K562 (cell line): Measurements from ENCODE around the gene PLCL1. TPM values are rescaled to one million over a fixed set of nuclear protein-coding genes. Genes with fewer than 3 reads are reported as not detected.

Experiments used
- ATAC-seq: fragments of 200-7000 bp; cut with Tn5 transposase; 3 replicates; pipeline ENCODE4 v1.9.1; 2020; ENCODE audit warnings: moderate library complexity
- BruUV-seq: library from RNA; stranded (reverse); fragments of 400-500 nt; replicated peaks from 2 replicates; lab custom pipeline; 2021; lab: Mats Ljungman, UMichigan
- CTCF ChIA-PET: fragments of 300-600 bp; formaldehyde crosslinking; extraction: SDS; loops from one replicate; lab custom pipeline; 2021; ENCODE audit warnings: low intra/inter-chr PET ratio; lab: Yijun Ruan, JAX
- POLR2A ChIA-PET: fragments of 300-600, 350-650 bp; sonication (Branson Sonifier 250); formaldehyde crosslinking; extraction: SDS; loops from one replicate; lab custom pipeline; 2021; ENCODE audit warnings: antibody characterized with exemption, inconsistent platforms; lab: Yijun Ruan, JAX
- DNase-seq, 4 experiments: peaks; one replicate each; pipeline versions ENCODE4 v3.0.0 to v3.0.0-alpha.2; 2011 to 2018; ENCODE audit warnings: low spot score in 3 of 4, mixed read lengths in 3 of 4; ENCODE audit errors: extremely low read depth in 1 of 4
- FAIRE-seq: peaks from 2 replicates; lab custom pipeline; 2011; peaks lifted over from hg19 to GRCh38; lab: Jason Lieb, UNC
- H2AFZ ChIP-seq: 2 replicates; pipeline ENCODE4 v1.6.0; 2011; ENCODE audit warnings: low read depth, low read length, control low read depth, inconsistent platforms
- H3K27ac ChIP-seq: fragments of 200-600 bp; 3 replicates; pipeline ENCODE4 v1.8.0; 2011; ENCODE audit warnings: low read depth, mild to moderate bottlenecking, control low read depth, inconsistent platforms, low read length, moderate library complexity, mixed read lengths; ENCODE audit errors: extremely low read depth
- H3K27me3 ChIP-seq, 2 experiments: fragments of 300-600 bp in 1 of 2; 2 replicates in 1 of 2; 3 replicates in 1 of 2; pipeline versions ENCODE4 v1.6.0 to v1.8.0; 2011; ENCODE audit warnings: inconsistent platforms in 2 of 2, low read length in 2 of 2, mild to moderate bottlenecking in 1 of 2, mixed read lengths in 1 of 2, moderate library complexity in 1 of 2; ENCODE audit not compliant: control insufficient read depth in 2 of 2, insufficient read depth in 2 of 2
- H3K36me3 ChIP-seq: fragments of 300-600 bp; 3 replicates; pipeline ENCODE4 v1.8.0; 2011; ENCODE audit warnings: mild to moderate bottlenecking, low read length, inconsistent platforms; ENCODE audit not compliant: control insufficient read depth, insufficient read depth
- H3K4me1 ChIP-seq, 2 experiments: fragments of 200-600 bp in 1 of 2; replicated peaks in 1 of 2; 2 replicates in 1 of 2; 3 replicates in 1 of 2; pipeline versions ENCODE4 v1.5.1 to v1.8.0; 2011; ENCODE audit warnings: inconsistent platforms in 2 of 2, low read length in 2 of 2, mild to moderate bottlenecking in 1 of 2, mixed read lengths in 1 of 2, moderate library complexity in 1 of 2; ENCODE audit not compliant: control insufficient read depth in 2 of 2, insufficient read depth in 2 of 2
- H3K4me2 ChIP-seq: 2 replicates; pipeline ENCODE4 v1.6.1; 2011; ENCODE audit warnings: low read length, control low read depth, inconsistent platforms, mixed read lengths; ENCODE audit not compliant: insufficient read depth
- H3K4me3 ChIP-seq: fragments of 200-600 bp; sonication (generic), shearing (Covaris generic); 2 replicates; pipeline ENCODE4 v1.5.1; 2016; ENCODE audit warnings: control low read depth, inconsistent platforms
- H3K79me2 ChIP-seq: fragments of 200-600 bp; 3 replicates; pipeline ENCODE4 v1.8.0; 2011; ENCODE audit warnings: low read length, inconsistent platforms; ENCODE audit not compliant: control insufficient read depth, insufficient read depth
- H3K9ac ChIP-seq, 2 experiments: 2 replicates each; pipeline versions ENCODE4 v1.6.0 to v1.6.1; 2011; ENCODE audit warnings: low read depth in 2 of 2, low read length in 2 of 2, control low read depth in 1 of 2, inconsistent platforms in 1 of 2, mild to moderate bottlenecking in 1 of 2, mixed read lengths in 1 of 2; ENCODE audit not compliant: insufficient read depth in 1 of 2
- H3K9me1 ChIP-seq: one replicate; pipeline ENCODE4 v1.6.0; 2011; ENCODE audit warnings: inconsistent platforms, mild to moderate bottlenecking, low read length, moderate library complexity; ENCODE audit not compliant: control insufficient read depth, insufficient read depth
- H3K9me3 ChIP-seq: replicated peaks from 2 replicates; pipeline ENCODE4 v1.5.1; 2011; ENCODE audit warnings: low read depth, low read length, inconsistent platforms; ENCODE audit not compliant: control insufficient read depth, insufficient read depth
- H4K20me1 ChIP-seq: replicated peaks from 2 replicates; pipeline ENCODE4 v1.6.1; 2011; ENCODE audit warnings: low read length, inconsistent platforms, mixed read lengths; ENCODE audit not compliant: control insufficient read depth, insufficient read depth
- CHD2 ChIP-seq: IDR thresholded peaks from 2 replicates; pipeline ENCODE4 v1.6.1; 2011; ENCODE audit warnings: low read depth, low read length
- KLF1 ChIP-seq: fragments of 450-650 bp; IDR thresholded peaks from 2 replicates; pipeline ENCODE4 v1.6.1; 2016; ENCODE audit warnings: missing genetic modification characterization, missing compliant biosample characterization
- MEIS2 ChIP-seq: fragments of 450-650 bp; IDR thresholded peaks from 2 replicates; pipeline ENCODE4 v1.6.1; 2014; ENCODE audit warnings: mild to moderate bottlenecking; ENCODE audit not compliant: partially characterized antibody
- PHF20 ChIP-seq: fragments of 450-650 bp; IDR thresholded peaks from 2 replicates; pipeline ENCODE4 v1.6.1; 2018; ENCODE audit not compliant: partially characterized antibody
- RREB1 ChIP-seq: fragments of 250-450 bp; sonication (Bioruptor Pico); IDR thresholded peaks from 2 replicates; pipeline ENCODE4 v1.4.0; 2020
- WGBS: fragments of 100-300 bp; shearing (Covaris generic); methylation state at CpG from one replicate; pipeline ENCODE4 v1.1.6; 2016; ENCODE audit warnings: low coverage, mixed read lengths; ENCODE audit not compliant: insufficient coverage; ENCODE audit errors: missing lambda C conversion rate; 5-methylcytosine and 5-hydroxymethylcytosine counted together
- in situ Hi-C: fragments of 300-500 bp; cut with MboI; formaldehyde crosslinking; loops from 4 replicates; pipeline ENCODE4 v1.15.0; 2018; ENCODE audit warnings: inconsistent platforms, mixed read lengths
- intact Hi-C: fragments of 100-400 bp; cut with micrococcal nuclease; formaldehyde crosslinking; loops from 2 replicates; pipeline ENCODE4 v1.14.2; 2022
- polyA plus RNA-seq, 8 experiments: library from polyadenylated mRNA; depleted of rRNA in 4 of 8; stranded (reverse) in 5 of 8; unstranded in 3 of 8; fragments of >200 nt; fragmentation: Nextera tagmentation in 2 of 8; fragmentation: Illumina TruSeq in 1 of 8; extraction: Ambion mirVana in 2 of 8; extraction: Trizol in 1 of 8; gene quantifications; 2 replicates each; pipeline versions ENCODE4 v1.2.1 to v1.2.3, GENCODE V29; 2011 to 2014; ENCODE audit warnings: inconsistent platforms in 1 of 8, missing spikeins in 1 of 8
- total RNA-seq, 7 experiments: library from RNA; depleted of rRNA in 6 of 7; stranded (reverse); fragments of >200 nt in 6 of 7; fragmentation: Illumina TruSeq in 2 of 7; extraction: Trizol in 2 of 7; gene quantifications; 2 replicates each; pipeline versions ENCODE4 v1.2.1 to v1.2.3, GENCODE V29; 2011 to 2021; ENCODE audit warnings: low replicate concordance in 1 of 7

The PLCL1 gene
- total and polyA plus RNA-seq, 9 of the 15 experiments (the other 6 are each of a cell fraction or from before 2014, with no cell fraction given), result 2.0 to 17.7 (median 8.6) TPM

GRCh38 chr2:197868206-197868605 is 63.8 kb downstream of the PLCL1 start:
- H3K4me3 ChIP-seq, result no peak overlapping the region
- TF ChIP-seq KLF1 (tag), result no peak
- TF ChIP-seq RREB1 (CRISPR knock-in tag), result no peak
- TF ChIP-seq PHF20, result no peak
- TF ChIP-seq CHD2, result no peak
- TF ChIP-seq MEIS2, result no peak
- no peak overlapping the region for H3K4me2 ChIP-seq
- ChIA-PET POLR2A (no interaction called here), CTCF (no interaction called here)
- BruUV-seq, result no TSS peak
- H3K36me3 ChIP-seq, result no peaks in the 10 kb centered on the region; the same call in 2 of the 3 replicates
- 49% methylated on average over 3 of the region's 3 CpGs for WGBS
- no peaks in the 10 kb centered on the region for H3K9me1 ChIP-seq
- no peaks in the 10 kb centered on the region for H4K20me1 ChIP-seq
- peaks cover 8 to 45% of the 10 kb centered on the region in 2 experiments for H3K4me1 ChIP-seq
- peaks cover 57% of the 10 kb centered on the region for H3K79me2 ChIP-seq
- H3K27ac ChIP-seq, result no peak overlapping the region
- no peak overlapping the region for H3K9ac ChIP-seq
- no peak overlapping the region for H2AFZ ChIP-seq
- no peaks in the 10 kb centered on the region for H3K27me3 ChIP-seq
- no peak for FAIRE-seq
- no peak for ATAC-seq
- no peaks in the 10 kb centered on the region for H3K9me3 ChIP-seq
- DNase-seq, result no peak
- in situ Hi-C loops, result no loop called here
- intact Hi-C loops, result no loop called here
